Tongue (tissue), 2 donors: ENCODE results near the gene KRT71. TPM values are rescaled to one million over a fixed set of nuclear protein-coding genes. Genes with fewer than 3 reads are reported as not detected.

Experiments used
- DNase-seq: peaks from one replicate; pipeline ENCODE4 v3.0.0-alpha.2; 2015
- total RNA-seq: library from RNA; depleted of rRNA; stranded (reverse); fragments of >200 nt; gene quantifications from one replicate; pipeline ENCODE4 v1.2.3, GENCODE V29; 2014

The KRT71 gene
- total RNA-seq, 1 donor from 2014 or later = not detected

GRCh38 chr12:52495389-52495788 is 57.6 kb downstream of the KRT71 start:
- peak; percentile 76 for DNase-seq

GRCh38 chr12:52494518-52494917 is 58.4 kb downstream of the KRT71 start:
- no peak for DNase-seq

DNA sequence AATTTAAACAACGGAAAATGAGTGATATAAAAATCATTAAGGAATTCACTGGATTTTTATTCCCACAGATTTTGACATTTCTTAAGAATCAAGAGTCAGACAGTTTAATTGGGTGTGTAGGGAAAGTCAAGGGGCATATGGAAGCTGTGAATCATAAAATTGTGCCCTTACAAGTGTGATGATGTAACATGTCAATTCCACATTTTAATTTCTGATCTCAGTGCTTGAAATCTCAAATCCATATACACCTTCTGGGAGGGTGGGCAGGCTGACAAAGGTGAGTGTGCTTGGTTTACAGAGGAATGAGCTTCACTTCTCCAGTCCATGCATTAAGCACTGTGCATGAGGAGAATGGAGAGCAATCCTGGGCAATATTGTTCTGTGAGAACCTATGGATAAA is 58.8 kb downstream of the KRT71 start:
- no peak for DNase-seq

Other genes starting within 250 kb of the KRT71 start
- gene KRT83, start 231.7 kb downstream of the KRT71 start, total RNA-seq = not detected
- not detected for gene KRT85, start 185.7 kb downstream of the KRT71 start, total RNA-seq
- not detected for gene KRT84, start 167.5 kb downstream of the KRT71 start, total RNA-seq
- gene KRT82, start 146.8 kb downstream of the KRT71 start, total RNA-seq = not detected
- gene KRT75, start 118.8 kb downstream of the KRT71 start, total RNA-seq = 0.21 TPM
- gene KRT6B, start 101.0 kb downstream of the KRT71 start, total RNA-seq = 17.0 TPM
- 19.3 TPM for gene KRT6C, start 79.3 kb downstream of the KRT71 start, total RNA-seq
- gene KRT6A, start 59.9 kb downstream of the KRT71 start, total RNA-seq = 299 TPM
- gene KRT5, start 32.8 kb downstream of the KRT71 start, total RNA-seq = 1,219 TPM
- 0.10 TPM for gene KRT74, start 20.7 kb upstream of the KRT71 start, total RNA-seq
- 0.21 TPM for gene KRT72, start 48.3 kb upstream of the KRT71 start, total RNA-seq
- gene KRT73, start 65.4 kb upstream of the KRT71 start, total RNA-seq = not detected
- not detected for gene KRT2, start 99.1 kb upstream of the KRT71 start, total RNA-seq
- gene KRT1, start 127.3 kb upstream of the KRT71 start, total RNA-seq = not detected
- 0.10 TPM for gene KRT77, start 150.4 kb upstream of the KRT71 start, total RNA-seq
- 0.31 TPM for gene KRT76, start 224.2 kb upstream of the KRT71 start, total RNA-seq
- not detected for gene KRT3, start 243.0 kb upstream of the KRT71 start, total RNA-seq